OCI-LY7 (cell line): Measurements from ENCODE around the gene RUSF1.

Experiments used
- EZH2phosphoT487 ChIP-seq: fragments of 200-600 bp; sonication (generic); IDR thresholded peaks from 2 replicates; pipeline ENCODE4 v1.6.1; 2018; ENCODE audit warnings: low read depth, borderline replicate concordance, mild to moderate bottlenecking, mixed run types, antibody characterized with exemption, low read length, moderate library complexity, mixed read lengths
- TF ChIP-seq, protein P1 (sequence below): fragments of 200-600 bp; sonication (generic); conservative IDR thresholded peaks from 2 replicates; pipeline ENCODE4 v1.5.1; 2014; ENCODE audit warnings: mild to moderate bottlenecking, antibody characterized with exemption, low read length, moderate library complexity, mixed read lengths

DNA sequence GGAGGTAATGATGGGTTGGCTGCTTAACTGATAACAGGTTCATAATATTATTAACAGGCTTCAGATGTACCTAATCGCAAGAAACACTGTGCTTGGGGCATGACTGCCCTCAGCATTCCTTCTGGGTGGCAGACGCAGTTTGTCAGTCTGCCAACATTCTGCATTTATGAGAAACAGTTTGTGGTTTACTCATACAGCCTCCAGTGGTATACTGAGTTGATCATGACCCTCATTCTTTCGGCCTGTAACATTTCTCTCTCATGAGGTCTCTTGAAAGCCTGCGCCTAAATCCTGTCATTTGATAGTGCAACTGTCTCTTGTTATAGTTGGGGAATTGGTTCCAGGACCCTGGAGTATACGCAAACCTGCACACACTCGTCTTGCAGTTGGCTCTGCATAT is 4.9 kb upstream of the RUSF1 start:
- TF ChIP-seq, protein P1, sequence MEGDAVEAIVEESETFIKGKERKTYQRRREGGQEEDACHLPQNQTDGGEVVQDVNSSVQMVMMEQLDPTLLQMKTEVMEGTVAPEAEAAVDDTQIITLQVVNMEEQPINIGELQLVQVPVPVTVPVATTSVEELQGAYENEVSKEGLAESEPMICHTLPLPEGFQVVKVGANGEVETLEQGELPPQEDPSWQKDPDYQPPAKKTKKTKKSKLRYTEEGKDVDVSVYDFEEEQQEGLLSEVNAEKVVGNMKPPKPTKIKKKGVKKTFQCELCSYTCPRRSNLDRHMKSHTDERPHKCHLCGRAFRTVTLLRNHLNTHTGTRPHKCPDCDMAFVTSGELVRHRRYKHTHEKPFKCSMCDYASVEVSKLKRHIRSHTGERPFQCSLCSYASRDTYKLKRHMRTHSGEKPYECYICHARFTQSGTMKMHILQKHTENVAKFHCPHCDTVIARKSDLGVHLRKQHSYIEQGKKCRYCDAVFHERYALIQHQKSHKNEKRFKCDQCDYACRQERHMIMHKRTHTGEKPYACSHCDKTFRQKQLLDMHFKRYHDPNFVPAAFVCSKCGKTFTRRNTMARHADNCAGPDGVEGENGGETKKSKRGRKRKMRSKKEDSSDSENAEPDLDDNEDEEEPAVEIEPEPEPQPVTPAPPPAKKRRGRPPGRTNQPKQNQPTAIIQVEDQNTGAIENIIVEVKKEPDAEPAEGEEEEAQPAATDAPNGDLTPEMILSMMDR, result no peak
- TF ChIP-seq EZH2phosphoT487, result no peak
